Inflammatory macrophage treated with lipopolysaccharide for 4 hours (primary cell): ENCODE results near the gene IL17C.

Source experiments
- DNase-seq: peaks from one replicate; pipeline ENCODE4 v3.0.0-alpha.2; 2020

The IL17C gene

DNA sequence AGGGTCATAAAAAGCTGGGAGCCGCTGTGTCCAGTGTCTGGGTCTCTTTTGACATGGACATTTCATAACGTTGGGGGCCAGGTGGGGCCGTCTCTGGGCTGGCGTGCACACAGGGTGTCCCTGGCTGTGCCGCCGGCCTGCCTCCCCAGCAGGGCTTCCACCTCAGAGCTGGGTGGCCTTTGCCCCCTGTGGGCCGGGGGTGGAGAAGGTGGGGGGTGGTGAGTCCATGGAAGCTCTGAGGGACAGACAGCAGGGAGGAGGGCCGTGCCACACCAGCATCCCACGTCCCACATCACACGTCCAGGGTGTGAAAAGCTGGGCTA lies 48.8 kb downstream of the IL17C start:
- no peak for DNase-seq

DNA sequence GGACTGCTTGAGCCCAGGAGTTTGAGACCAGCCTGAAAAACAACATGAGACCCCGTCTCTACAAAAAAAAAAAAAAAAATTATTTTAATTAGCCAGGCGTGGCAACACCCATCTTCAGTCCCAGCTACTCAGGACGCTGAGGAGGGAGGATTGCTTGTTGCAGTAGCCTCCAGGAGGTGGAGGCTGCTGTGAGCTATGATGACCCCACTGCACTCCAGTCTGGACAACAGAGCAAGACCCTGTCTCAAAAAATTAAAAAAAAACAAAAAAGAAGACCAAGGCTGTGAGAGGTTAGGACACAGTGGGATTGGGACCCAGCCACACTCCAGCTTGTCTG lies 49.3 kb downstream of the IL17C start:
- DNase-seq: no peak

DNA sequence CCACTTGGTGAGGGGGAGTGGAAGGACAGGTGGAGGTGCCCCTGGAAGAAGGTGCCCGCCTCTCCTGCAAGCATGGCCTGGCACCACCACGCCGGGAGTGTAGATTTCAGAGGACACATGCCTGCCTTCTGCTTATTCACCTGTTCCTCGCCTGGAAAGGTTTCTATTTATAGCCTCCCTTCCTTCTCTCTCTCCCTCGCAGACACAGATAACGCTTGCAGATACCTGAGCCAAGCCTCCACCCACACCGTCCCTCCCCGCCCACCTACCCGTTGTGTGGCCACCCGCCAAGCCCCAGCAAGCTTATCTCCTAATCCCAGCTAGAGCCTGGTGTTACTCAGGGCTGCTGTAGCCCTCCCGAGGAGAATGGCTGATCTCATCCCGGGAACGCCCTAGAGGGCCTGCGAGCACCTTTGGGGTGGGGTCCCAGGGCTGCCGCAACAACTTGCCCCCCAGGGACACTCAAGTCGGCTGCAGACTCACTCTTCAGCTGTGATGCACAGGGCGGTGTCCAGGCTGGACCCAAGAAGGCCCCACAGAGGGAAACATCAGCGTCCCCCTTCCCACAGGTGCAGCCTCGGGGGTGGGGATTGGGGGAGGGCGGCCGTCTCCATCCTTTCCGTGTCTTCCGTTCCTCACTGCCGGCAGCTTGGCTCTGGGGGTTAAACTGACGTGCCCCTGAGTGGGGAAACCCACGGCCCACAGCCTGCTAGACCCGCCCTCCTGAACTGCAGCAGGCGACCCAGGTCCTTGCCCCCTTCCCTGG lies 49.8 kb downstream of the IL17C start:
- DNase-seq: no peak
